NCI-H2171 treated with DMSO at 0.1 percent for 48 hours (cell line): ENCODE results near the gene SPTY2D1.
"Not testable (repeated sequence)": the region's sequence is repeated elsewhere in the genome, so short reads cannot be mapped to it uniquely, and the experiment has no call there.

Experiments
- DNase-seq: peaks from one replicate; lab custom pipeline; 2025; lab: John Stamatoyannopoulos, UW

Gene SPTY2D1

DNA sequence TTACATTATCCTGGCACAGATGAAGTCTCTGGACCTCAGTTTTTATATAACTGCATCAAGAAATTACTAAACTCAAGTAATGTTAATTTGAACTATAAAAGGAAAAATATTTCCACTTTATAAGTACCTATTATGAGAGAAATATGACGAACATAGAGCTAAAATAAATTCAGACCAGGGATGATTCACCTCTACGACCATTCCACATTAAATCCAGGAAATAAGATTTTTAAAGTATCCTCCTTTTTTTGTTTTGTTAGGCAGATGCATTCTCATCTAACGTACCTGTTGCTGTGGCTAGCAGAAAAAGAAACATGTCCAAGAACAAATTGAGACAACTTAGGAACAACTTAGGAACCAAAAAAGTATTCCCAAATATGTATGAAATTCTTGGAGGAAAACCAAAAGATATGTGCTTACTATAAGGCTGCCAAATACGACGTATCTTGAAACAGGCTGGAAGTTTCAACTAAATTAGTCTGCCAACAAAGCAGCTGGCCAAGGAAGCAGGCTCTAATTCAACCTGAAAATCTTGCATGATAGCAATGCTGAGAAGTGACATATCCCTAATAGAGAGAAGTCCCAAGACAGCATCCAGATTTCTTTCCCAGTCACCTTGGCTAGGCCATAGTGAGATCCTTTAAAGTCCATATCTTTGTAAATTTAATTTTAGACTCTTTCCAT lies 15.7 kb downstream of the SPTY2D1 start:
- DNase-seq: no peak

DNA sequence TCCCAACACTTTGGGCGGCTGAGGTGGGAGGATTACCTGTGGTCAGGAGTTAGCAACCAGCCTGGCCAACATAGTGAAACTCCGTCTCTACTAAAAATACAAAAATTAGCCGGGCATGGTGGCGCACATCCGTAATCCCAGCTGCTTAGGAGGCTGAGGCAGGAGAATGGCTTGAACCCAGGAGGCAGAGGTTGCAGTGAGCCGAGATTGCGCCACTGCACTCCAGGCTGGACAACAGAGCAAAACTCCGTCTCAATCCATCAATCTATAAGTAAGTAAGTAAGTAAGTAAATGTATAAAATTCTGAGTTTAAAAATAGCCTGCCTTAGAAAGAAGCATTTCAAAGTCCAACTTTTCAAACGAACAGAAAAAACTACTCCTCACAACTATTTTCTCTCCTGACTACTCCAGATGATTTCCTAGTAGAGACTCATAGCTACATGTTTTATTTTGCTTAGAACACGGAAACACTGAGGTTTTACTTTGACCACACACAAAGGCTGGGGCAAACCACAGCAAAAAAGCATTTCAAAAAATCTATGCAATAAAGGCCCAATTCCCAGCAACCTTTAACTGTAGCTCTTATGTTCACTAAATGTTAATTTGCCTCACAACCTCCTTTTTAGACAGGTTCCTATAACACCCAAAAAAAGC lies 16.3 kb downstream of the SPTY2D1 start:
- no peak for DNase-seq

DNA sequence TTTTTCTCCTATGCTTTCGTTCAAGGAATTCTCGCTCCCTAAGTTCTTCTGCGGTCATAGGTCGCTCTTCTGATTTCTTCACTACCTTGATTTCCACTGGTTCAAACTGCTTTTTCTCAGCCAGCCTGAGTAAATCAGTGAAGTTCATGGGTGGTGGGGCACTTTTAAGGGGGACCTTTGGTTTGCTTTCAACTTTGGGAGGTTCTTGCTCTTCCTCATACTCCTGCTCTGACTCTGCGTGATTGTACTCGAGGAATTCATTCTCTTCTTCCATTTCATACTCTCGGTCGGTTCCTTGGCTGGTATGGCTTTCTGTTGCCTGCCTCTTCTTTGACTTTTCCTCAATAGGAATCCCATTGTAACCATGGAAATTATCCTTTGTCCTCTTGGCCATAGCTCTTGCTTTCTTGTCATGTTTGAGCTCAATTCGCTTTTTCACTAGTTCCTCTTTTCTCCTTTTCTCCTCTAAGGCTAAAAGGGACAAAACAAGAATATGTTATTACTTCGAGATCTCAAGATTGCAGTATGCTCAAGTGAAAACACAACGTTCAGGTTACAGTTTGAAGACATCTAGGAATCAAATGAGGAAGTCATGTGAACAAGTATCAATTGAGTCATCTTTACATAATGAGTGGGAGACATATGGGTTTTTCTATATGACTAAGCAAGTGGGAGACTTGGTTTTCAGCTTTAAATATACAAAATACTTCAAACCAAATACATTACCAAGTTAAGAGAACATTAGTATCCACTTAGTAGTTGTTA lies 18.3 kb downstream of the SPTY2D1 start:
- DNase-seq: no peak

DNA sequence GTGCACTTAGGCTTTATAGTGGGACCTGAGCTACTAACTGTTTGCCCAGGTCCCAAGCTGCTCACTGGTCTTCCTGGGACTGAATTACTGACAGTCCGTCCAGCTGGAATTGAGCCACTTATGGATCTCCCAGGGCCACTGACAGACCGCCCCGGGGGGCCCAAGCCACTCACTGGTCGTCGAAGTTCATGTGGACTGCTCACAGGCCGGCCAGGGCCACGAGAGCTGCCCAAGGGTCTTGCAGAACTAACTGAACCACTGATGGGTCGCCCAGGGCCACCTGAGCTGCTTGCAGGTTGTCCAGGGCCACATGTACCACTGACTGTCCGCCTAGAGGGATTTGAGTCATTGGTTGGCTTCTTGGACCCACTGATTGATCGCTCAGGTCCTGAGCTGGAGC lies 19.5 kb downstream of the SPTY2D1 start:
- no peak for DNase-seq

- no peak for DNase-seq
Observed at GRCh38 chr11:18612394-18612793, 21.7 kb downstream of the SPTY2D1 start.

GRCh38 chr11:18611196-18611595 lies 22.9 kb downstream of the SPTY2D1 start:
- DNase-seq: no peak

DNA sequence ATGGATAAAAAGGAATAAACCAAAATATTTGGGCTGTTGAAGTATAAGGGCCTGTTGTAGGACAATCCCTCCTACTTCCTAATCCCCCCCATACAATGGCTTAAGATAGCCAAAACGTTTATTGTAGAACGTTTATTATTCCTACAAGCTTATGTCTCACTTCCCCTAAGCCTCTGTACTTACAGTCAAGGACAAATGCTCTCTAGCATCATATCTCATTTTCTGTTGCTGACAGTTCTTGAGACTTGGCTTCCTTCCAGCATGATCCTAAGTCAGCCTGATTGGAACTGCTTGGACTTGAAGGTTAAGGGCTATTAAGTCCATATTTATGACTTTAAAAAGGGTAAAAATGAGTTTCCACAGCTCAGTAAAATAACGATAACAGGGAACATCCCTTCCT lies 25.8 kb downstream of the SPTY2D1 start:
- no peak for DNase-seq

GRCh38 chr11:18600915-18601569 lies 33.1 kb downstream of the SPTY2D1 start:
- no peak for DNase-seq

DNA sequence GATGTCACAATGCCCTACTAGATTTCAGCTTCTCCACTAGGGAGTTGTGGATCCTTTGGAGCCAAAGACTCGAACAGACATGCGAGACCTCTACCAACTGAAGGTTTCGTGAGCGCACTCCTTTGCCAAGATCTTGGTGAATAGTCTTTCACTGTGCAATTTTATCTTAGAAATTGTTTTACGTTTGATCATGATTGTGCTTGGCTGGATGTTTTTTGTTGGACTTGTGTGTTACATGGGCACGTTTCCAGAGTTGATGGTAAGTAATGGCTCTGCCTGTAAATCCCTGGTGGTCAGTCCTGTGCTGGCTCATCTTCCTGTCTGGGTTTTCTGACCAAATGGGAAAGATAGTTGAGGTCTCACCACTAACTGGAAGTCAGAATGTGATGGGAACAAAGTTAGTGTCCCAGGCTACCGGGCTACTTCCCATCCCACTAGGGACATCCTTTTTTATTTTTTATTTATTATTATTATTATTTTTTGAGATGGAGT lies 34.4 kb downstream of the SPTY2D1 start, which contains the start of gene MISFA:
MISFA (plus strand) TSS at position 51 of the 492 bp plus-strand sequence; CDS start at position 191, 140 bp downstream.
- no peak for DNase-seq

- no peak for DNase-seq
Observed at GRCh38 chr11:18594999-18595749, 39.0 kb downstream of the SPTY2D1 start.

DNA sequence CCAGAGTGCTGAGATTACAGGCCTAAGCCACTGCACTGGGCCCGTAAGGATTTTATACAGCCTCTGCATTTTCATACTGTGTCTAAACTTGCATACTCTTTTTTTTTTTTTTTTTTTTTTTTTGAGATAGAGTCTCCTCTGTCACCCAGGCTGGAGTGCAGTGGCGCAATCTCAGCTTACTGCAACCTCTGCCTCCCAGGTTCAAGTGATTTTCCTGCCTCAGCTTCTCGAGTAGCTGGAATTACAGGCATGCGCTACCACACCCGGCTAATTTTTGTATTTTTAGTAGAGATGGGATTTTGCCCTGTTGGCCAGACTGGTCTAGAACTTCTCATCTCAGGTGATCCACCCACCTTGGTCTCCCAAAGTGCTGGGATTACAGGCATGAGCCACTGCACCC lies 40.1 kb downstream of the SPTY2D1 start:
- not testable (repeated sequence) for DNase-seq

- no peak for DNase-seq
Observed at GRCh38 chr11:18590571-18590970, 43.6 kb downstream of the SPTY2D1 start.

DNA sequence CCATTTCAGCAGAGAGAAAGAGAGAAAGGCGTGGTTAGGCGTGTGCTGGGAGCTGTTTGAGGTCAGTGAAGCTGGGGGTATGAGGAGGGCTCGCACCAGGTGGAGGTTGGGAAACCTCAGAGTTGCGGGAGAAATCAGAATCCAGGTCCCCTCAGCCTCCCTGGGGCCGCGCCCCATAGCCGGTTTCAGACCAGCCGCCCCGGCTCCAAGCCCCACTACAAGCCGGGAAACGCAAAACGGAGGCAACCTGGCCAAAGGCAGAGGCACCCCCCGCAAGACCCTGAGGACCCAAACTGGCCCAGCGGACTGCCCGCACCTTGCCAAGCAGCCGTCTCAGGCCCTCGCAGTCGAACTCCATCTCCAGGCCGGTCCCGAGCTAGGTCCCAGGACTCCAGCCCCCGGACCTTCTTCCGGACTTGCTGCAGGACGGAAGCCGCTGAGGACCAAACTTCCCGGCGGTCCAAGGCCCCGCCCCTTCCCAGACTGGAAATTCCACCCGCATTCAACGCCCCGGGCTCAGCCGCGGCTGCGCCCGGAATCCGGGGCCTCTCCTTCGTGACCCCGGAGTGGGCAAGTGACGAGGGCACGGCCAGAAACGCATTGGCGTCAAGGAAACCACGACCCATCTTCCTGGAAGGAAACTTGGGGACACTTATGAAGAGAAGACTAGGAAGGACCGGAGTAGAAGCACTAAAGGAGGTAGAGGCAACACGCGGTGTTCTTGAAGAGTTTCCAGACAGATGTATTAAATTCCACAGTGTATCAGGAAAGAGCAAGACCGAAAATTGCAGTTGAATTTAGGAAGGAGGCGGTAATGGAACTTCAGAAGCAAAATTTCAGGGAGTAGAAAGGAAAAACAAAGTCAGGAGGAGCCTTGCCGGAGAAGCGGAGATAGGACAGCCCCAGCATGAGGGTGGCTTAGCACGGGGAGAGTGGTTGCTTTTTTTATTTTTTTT lies 45.6 kb downstream of the SPTY2D1 start, which contains the start of gene UEVLD:
UEVLD (minus strand) TSS at position 438 of the 956 bp plus-strand sequence; CDS start at position 358, 80 bp downstream.
- peak; percentile 53 for DNase-seq

DNA sequence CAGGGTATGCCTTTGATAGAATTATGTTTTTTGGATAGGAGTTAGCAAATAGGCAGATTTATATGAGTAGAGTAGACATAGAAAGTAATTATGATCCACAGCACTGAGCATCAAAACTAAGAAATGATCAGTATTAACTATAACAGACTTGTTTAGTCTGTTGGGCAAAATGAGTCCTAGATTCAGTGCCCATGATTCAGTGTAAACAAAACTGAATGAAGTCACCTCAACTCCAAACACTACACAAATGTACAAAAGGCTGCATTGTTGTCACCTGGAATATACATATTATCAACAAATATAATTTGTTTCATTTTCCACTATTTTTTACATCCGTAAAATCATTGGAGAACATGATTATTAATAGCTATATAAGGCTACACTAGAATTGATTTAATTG lies 52.3 kb downstream of the SPTY2D1 start:
- no peak for DNase-seq

DNA sequence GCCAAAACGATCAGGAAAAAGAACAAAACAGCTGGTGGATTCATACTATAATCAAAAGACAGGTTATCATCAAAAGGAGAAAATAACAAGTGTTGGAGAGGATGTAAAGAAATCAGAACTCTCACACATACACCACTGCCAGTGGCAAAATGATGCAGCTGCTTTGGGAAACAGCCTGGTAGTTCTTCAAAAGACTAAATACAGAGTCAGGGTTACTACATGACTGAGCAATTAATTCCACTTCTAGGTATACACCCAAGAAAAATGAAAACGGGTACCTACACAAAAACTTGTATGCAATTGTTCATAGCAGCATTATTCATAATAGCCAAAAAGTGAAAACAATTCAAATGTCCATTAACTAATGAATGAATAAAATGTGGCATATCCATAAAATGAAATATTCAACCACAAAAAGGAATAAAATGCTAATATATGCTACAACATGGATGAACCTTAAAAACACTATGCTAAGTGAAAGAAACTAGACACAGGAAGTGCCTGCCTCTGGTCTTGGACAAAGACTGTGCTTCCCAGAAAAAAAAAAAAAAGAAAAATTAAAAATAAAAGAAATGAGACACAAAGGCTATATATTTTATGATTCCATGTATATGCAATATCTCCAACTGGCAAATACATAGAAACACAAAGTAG lies 53.9 kb downstream of the SPTY2D1 start:
- DNase-seq: no peak

DNA sequence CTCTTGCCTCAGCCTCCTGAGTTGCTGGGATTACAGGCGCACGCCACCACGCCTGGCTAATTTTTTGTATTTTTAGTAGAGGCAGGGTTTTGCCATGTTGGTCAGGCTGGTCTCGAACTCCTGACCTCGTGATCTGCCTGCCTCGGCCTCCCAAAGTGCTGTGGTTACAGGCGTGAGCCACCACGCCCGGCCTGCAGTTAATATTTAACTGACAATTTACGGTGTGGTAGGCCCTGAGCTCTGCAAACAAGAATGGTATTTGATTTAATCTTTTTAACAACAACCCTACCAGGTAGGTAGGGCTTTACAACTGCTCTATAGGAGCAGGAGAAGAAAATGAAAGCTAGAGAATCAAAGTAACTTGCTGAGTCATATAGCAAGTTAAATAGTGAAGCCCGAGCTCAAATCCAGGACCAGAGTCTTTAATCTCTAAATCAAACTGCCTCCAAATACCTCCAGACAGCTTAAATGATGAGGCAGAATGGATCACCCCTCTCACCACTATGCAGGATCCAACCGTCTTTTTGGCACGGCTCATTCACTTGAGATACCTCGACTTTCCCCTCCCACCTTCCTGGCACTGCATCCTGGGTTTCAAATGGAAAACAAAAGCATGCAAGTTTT lies 55.1 kb downstream of the SPTY2D1 start:
- no peak for DNase-seq

GRCh38 chr11:18575361-18575760 lies 58.8 kb downstream of the SPTY2D1 start:
- DNase-seq: no peak

GRCh38 chr11:18567081-18567480 lies 67.1 kb downstream of the SPTY2D1 start:
- no peak for DNase-seq

DNA sequence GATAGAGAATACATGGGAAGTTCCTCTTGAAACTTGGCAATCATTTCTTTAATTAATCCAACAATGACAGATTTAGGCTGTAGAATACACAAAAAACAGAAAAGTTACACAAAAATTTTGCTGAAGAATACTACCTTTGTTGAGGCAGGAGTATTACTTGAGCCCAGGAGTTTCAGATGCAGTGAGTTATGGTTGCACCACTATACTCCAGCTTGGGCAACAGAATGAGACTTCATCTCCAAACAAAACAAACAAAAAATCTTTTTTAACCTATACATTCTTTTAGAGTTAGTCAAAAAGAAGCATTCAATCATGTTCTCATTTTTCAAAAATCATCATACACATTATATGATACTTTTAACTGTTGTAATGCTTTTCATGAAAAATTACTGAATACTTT lies 67.7 kb downstream of the SPTY2D1 start:
- no peak for DNase-seq
